Sciatic nerve (tissue), 2 donors: ENCODE data around the gene HAUS3. TPM values are rescaled to one million over a fixed set of nuclear protein-coding genes. Genes with fewer than 3 reads are reported as not detected.
"Not testable (repeated sequence)": the region's sequence is repeated elsewhere in the genome, so short reads cannot be mapped to it uniquely, and the experiment has no call there.

ENCODE experiments used
- ATAC-seq: fragments of 200-7000 bp; cut with Tn5 transposase; one replicate; pipeline ENCODE4 v1.9.1; 2020; ENCODE audit warnings: mild to moderate bottlenecking, moderate library complexity
- DNase-seq: peaks from one replicate; pipeline ENCODE4 v3.0.0-alpha.2; 2020; ENCODE audit warnings: low spot score
- intact Hi-C: fragments of 100-400 bp; cut with DNase I; formaldehyde crosslinking; loops from one replicate; pipeline ENCODE4 v1.14.2; 2022
- total RNA-seq: library from RNA; stranded (reverse); fragmentation: NEBNext Ultra II Directional; extraction: Animal tissue kit (Norgen Biotek cat#: 25700); gene quantifications from one replicate; pipeline ENCODE4 v1.2.1, GENCODE V29; 2021
- donor health status: DM: no; HTN: no; CAD: no.
- donor health status: DM: no; HTN: no; CAD: no.

The HAUS3 gene
- total RNA-seq, 1 donor from 2014 or later: 15.4 TPM

DNA sequence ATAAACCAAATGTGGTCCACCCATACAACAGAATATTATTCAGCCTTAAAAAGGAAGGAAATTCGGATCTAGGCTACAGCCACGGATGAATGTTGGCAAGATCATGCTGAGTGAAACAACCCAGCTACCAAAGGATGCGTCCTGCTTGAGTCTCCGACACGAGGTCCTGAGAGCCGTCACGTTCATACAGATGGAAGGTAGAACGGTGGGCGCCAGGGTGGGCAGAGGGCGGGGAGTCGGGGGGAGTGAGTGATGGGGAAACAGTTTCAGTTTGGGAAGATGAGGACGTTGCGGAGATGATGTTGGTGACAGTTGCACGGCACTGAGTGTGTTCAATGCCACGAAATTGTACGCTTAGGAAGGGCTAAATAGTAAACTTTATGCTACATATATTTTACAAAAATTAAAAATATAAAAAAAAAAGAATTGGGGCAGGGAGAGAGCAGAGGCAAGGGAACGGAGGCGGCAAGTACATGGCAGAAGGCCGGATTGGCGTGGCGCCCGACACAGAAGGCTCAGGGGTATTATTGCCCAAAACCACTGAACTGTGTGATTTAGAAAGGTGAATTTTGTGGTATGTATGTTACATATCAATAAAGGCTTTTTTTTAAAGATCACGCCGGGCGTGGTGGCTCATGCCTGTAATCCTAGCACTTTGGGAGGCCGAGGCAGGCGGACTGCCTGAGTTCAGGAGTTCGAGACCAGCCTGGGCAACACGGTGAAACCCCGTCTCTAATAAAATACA lies 34.8 kb upstream of the HAUS3 start:
- intact Hi-C loops: no loop called here
- no peak for ATAC-seq
- no peak for DNase-seq

DNA sequence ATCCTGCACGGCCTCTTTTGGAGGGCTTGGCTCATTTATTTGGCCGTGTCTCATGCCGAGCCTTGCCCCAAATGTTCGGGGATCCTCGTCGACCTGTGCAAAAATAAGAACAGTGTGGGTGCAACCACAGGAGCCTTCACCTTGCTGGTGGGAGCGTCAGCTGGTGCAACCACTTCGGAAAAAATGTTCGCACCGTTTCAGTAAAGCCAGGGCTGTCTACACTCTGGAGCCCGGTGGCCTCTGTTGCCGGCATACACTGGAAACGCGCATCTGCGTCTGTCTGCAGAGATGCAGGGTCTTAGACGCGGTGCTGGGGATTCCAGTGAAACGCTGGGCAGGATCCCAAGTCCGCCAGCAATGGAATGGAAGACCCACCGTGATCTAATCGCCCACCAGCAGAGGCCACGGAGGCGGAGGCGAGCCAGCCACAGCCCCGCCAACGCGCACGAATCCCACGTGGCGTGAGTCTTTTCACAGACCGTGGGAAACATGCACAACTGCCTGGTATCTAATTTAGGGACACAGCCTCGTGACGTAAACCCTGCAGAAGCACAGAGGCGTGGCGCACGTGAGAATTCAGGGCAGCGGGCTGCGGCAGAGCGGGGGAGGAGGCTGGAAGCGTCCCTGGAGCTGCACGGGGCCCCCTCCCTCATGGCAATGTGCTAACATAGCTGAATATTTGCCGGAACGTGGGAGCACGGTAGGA lies 33.8 kb upstream of the HAUS3 start:
- intact Hi-C loops: no loop called here
- ATAC-seq (no peak), DNase-seq (no peak)

DNA sequence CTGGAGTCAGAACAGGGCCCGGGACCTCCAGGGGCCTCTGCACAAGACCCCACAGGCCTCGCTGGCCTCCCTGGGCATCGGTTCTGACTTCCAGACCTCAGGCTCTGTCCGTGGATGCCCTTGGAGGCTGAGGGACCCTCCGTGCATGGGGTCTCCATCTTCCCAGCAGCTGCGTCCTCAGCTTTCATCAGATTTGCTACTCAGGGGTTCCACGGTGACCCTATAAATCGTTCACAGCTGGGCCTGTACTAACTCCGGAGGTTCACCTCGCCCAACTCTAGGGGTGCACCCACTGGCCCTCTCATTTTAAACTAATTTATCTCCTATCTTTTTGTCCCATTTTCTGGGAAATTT lies 33.1 kb upstream of the HAUS3 start:
- ATAC-seq, intact Hi-C loops, DNase-seq: not testable (repeated sequence)

DNA sequence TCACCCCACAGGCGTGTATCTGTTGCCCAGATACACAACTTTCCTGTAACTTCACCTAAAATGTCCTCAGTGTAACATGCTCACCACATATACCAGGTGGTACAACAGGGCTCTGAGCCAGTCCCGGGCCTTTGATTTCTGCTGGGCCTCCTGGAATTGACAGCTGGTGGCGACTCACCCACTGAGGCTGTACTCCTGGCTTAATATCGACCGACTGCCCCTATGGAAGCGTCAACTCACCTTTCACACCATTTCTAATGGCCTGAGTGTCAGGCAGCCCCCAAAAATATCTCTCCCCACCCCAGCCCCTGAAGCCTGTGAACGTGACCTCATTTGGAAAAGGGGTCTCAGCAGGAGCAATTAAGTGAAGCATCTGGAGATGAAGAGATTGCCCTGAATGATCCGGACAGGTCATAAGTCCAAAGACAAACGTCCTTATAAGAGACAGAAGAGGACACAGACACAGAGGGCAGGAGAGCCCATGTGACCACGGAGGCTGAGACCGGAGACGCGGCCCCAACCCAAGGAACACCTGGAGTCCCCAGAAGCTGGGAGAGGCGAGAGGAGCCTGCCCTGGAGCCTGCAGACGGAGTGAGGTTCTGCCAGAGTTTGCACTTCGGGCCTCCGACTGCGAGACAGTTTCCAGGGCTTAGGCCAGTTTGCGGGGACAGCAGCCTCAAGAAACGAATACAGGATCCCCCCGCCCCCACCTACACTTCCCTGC lies 32.6 kb upstream of the HAUS3 start:
- intact Hi-C loops: no loop called here
- ATAC-seq (no peak), DNase-seq (no peak)

DNA sequence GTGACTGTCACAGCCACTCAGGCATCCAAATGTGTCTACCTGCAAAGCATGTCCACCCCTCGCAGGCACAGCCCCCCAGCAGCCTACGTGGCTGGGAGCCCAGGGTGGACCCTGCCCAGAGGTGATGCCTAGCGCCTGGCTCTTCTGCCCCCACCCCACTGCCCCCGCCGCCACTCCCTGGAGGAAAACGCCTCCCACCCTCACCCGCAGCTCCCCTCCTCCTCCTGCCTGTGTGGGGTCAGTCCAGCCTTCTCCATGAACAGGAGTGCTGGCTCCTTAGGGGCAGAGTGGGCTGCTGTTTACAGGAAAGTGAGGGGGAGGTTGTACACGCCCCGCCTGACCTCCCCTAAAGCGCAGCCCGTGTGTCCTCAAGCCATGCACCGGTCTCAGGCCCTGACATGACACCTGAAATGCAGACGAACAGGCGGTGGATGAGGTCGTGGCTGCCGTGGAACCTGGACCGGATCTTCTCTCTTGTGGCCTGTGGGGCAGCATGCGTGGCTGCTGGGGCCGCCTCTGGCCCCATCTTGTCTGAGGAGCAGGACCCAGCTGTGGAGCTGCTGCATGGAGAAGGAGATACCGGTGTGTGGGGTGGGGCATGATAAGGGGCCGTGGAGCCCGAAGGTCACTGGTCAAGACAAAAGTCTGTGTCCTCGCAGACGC lies 31.9 kb upstream of the HAUS3 start:
- ATAC-seq: no peak
- intact Hi-C loops: no loop called here
- DNase-seq: no peak

DNA sequence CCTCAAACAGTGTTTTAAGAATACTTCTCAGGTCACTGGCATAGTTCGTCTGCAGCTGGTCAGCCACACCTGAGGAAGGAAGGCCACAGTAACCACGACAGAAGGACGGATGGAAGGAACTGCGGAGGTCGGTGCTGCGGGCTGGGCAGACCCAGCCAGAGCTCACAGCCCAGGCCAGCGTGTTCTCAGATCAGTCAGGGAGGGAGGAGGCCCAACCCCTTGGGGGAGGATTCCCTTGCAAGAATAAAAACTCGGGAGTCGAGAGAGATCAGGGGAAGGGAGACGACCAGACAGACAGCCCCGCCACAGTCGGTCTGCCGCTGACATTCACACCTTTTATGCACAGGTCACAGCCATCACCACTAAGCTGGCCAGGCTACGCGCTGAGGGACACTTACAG lies 31.3 kb upstream of the HAUS3 start:
- ATAC-seq (no peak), DNase-seq (no peak)
- intact Hi-C loops: no loop called here

DNA sequence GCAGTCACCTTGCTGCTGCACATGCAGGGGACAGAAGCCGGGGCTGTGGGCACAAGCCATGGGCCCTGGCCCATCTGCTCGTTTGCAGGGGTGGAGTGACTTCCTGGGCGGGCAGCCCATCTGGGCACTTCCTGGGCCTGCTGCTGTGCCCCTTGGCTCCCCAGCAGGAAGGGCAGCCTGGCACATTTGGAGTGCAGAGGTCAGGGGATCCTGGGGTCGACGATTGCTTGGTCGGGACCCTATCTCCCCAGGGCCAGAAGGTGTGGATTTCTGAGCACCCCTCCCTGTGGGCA lies 30.9 kb upstream of the HAUS3 start:
- no peak for ATAC-seq
- no peak for DNase-seq
- intact Hi-C loops: no loop called here

DNA sequence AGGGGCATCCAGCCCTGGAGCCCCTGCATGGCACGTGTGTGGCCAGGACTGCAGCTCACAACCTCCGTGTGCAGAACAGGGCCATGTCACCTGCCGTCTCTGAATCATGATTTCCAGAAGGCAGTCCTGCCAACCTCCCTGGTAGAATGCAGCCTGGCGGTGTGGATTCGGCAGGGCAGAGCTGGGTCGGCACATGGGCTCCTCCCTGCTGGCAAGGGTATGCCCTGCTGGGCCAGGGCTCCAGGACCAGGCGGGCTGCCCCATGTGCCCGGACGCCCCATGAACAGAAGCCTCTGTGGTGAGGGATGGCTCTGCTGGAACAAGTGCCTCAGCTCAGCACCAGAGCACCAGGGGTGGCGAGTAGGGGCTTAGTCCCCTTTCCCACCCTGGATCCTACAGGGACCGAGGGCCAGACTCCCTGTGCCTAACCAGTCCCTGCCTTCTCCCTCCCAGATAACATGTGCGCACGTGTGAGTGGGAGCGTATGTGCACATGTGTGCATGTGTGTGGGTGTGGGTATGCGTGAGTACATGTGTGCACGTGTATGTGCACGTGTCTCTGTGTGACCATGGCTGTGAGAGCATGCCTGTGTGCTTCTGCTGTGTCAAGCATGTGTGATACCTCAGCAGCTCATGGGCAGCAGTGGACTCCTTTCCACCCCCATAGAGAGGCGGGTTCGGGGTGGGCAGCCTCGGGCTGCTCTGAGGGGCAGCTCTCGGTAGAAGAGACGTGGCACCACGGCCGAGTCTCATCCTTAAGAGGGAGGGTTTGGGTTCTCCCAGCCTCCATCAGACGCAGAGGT lies 30.3 kb upstream of the HAUS3 start:
- DNase-seq (no peak), ATAC-seq (no peak)
- intact Hi-C loops: no loop called here

DNA sequence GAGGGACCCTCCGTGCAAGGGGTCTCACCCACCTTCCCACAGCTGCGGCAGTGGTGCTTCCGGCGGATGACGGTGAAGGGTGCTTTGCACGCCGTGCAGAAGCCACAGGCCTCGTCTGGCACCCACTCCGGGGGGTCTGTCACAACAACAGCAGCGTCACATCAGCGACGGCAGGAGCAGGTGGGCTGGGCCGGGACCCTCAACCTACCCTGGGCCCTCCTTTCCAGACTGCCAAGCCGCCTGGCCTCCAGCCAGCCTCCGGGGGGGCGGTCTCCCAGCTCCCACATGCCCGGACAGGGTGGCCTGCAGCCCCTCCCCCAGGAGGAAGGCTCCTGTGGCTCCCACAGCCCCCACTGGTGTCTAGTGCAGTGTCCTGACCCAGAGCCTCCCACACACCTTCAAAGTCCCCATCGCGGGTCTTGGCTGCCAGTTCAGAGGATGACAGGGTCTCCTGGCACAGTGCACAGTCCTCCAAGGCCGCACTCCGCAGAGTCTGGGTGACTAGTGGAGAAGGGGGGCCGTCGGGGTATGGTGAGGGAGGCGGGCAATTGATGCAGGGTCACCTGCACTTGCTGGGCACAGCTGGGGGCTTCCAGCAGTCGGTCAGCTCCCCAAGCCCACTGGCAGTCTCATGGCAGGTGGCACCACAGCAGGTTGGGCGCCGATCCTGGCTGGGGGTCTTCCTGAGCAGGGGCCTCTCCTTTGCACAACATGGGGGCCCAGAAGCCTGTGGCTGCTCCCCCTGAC lies 29.5 kb upstream of the HAUS3 start:
- no peak for DNase-seq
- no peak for ATAC-seq
- intact Hi-C loops: no loop called here

DNA sequence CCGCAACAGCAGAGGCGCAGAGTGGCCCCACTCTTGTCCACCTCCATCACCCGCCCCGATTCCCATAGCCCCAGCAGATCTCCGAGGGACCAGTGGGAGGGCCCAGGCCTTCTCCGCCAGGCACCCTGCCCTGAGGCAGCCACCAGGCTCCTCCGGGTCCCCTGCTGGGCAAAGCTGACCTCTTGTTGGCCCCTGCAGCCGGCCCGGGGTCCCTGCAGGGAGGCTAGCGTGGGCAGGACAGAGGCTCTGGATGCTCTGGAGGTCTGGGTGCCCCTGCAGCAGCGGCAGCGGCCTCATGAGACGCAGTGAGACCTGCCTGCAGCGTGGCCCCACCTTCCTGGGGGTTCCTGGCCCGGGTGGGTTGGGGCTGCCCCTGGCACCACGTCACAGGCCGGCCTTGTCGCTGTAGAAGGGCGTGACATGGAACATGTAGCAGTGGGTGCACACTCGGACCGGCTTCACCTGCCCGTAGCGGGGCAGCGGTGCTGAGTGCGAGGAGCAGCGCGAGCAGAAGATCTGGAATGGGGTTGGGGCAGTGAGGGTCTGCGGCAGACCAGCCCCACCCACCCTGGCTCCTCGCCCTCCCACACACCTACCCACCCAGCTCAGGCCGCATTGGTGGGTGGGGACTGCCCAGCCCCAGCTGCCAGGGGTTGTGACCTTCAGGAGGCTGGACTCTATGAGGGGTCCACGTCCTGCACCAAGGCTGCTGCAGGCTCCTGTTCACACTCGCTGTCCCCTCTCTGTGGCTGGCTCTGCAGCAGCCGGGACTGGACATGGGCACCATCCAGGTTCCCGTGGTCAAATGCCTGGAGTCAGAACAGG lies 28.6 kb upstream of the HAUS3 start:
- intact Hi-C loops: no loop called here
- DNase-seq (no peak), ATAC-seq (no peak)

DNA sequence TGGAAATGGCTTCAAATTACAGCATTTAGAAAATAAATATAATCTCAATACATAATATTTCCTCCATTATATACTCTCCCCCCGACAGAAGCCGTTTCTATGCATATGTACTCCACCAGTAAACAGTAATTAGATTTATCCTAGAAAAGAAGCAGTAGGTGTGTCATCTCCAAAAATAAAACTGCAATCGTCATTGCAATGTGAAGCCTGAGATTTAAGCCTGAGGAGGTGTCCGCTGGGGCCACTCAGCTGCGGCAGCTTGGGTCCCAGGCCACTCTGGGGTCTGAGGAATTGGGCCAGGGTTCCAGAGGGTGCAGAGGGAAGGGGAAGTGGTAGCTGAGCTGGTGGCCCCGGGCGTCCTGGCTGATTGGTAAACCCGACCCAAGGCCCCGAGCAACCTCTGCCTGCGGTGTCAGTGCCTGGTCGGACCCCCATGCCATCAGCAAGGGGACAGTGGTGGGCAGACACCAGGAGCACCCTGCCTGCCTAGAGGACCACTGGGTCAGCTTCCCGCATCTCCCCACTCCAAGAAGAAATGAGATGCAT lies 27.8 kb upstream of the HAUS3 start:
- ATAC-seq: no peak
- intact Hi-C loops: loop anchor here (10.0 kb wide), 1 partner anchor 195 kb away; the partner anchor contains the start of gene RNF4
- DNase-seq: no peak

DNA sequence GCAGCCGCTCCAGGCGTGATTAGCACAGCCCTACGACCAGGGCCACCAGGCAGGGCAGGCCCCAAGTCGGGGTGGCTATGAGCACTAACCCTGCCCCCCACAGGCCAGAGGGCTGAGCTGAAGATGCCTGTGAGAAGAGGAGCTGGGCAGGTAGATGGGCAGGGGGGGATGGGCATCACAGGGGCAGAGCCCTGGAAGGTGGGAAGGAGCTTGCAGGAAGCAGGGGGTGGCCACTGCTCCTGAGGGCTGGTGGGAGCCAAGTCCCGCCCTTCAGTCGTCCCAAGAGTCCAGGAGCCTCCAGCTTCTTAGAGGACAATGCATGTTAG lies 27.2 kb upstream of the HAUS3 start:
- intact Hi-C loops: loop anchor here (10.0 kb wide), 1 partner anchor 196 kb away; the partner anchor contains the start of gene RNF4
- DNase-seq (no peak), ATAC-seq (no peak)

DNA sequence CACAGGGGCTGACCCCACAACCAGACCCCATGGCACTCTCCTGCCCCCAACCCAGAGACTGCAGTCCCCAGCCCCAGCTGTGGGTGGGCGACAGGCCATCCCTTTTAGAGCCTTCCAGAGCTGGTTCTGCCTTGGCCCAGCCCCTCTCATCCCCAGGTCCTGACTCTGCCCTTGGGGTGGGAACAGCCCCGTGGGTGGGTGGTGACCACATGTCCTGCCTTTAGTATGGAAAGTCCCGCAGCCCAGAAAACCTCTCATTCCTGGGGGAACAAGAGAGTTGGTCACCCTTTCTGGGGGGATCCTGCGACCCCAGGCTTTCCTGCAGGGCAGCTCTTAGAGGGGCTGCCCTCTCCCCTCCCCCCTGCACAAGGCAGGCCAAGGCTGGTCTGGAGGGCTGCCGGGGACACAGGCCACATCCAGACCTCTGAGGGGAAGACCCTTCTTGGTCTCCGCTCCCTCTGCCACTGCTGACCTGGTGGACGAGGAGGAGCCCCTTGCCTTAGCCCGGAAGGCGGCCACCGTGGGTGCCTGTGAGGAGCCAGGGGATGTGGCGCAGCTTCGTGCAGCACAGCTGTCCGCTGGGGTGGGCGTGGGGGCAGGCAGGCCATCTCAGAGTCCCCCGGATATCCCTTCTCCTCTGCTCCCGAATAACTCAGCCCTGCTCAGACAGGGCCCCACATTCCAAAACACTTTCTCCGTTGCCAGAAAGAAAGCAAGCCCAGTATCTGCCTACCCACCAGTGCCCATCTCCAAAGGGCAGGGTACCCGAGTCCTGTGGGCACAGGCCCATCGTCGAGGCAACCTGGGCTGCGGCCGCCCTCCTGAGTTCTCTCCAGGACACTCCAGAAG lies 26.7 kb upstream of the HAUS3 start:
- ATAC-seq: no peak
- intact Hi-C loops: loop anchor here (10.0 kb wide), 1 partner anchor 196 kb away; the partner anchor contains the start of gene RNF4
- DNase-seq: no peak

DNA sequence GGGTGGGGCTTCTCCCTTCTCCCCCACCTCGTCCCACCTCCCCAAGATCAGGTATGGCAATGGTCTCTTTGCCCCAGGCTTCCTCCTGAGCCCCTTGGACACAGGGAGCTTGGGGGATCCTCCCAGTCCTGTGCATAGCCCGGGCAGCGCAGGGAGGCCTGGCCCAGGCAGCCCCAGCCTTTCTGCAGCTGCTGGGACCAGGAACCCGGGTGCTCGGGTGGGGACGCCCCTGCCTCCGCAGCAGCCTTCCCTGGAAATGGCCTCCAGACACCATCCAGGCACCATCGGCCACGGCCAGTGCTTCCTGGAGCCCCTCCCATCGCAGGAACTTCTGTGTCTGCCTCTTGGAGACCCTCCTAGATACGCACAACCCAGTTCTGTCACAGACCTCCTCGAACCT lies 25.9 kb upstream of the HAUS3 start:
- intact Hi-C loops: loop anchor here (10.0 kb wide), 1 partner anchor 197 kb away; the partner anchor contains the start of gene RNF4
- ATAC-seq: no peak
- no peak for DNase-seq

DNA sequence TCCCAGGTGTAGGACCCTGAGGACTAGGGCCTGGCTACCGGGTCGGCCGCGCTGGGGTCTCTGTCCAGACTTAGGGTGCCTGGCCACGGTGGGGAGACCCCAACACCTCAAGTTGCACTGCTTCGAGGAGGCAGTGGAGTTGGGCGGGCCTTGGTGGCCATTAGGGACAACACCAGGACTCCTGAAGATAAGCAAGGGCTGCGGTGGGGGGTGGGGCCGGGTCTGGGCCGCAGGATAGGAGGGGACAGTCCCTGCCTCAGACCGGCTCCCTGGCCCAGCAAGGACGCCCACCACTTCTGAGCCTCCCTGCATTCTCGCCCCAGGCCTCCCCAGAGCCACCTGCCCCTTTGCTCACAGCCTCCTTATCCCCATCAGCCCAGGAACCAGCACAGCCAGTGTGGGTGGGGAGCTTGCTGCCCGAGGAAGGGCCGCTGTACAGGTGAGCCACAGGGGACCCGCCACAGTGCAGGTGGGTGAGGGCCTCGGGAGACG lies 25.4 kb upstream of the HAUS3 start:
- no peak for DNase-seq
- ATAC-seq: no peak
- intact Hi-C loops: loop anchor here (10.0 kb wide), 1 partner anchor 197 kb away; the partner anchor contains the start of gene RNF4

DNA sequence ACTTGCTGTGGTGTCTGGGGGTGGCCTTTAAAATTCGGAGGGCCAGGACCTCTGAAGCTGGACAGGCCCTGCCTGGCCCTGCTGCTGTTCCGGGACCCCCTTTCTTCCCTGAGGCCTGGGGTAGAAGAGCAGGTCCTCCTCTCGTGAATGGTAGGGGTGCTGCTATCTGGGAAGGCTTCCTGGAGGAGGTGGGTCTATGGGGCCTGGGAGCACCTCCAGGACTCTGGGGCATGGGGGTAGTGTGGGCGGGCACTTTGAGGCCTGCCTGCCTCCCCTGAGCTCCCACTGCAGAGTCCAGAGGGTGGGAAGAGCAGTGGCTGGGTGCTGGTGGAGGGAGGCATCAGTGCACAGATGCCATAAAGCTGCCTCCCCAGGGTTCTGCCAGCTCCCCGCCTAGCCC lies 24.9 kb upstream of the HAUS3 start:
- intact Hi-C loops: loop anchor here (10.0 kb wide), 1 partner anchor 198 kb away; the partner anchor contains the start of gene RNF4
- ATAC-seq (no peak), DNase-seq (no peak)
